ENCODE measurements around the gene SSTR5.
A peak's percentile ranks its signal among the peaks of the same experiment; 100 is the strongest.

- TF ChIP-seq CTCF (IDR thresholded peaks at IDR 0.05) = peak in 5 of 7 experiments; percentile 8 to 61 (median 44)
- TF ChIP-seq POLR2A (IDR thresholded peaks at IDR 0.05) = no peak
Observed at GRCh38 chr16:1030473-1030901, 42.1 kb upstream of the SSTR5 start.
